Liver (tissue), 9 donors: ENCODE measurements around the gene TUBGCP4. TPM values are rescaled to one million over a fixed set of nuclear protein-coding genes. Genes with fewer than 3 reads are reported as not detected.

Experiments used
- DNase-seq: peaks from one replicate; pipeline ENCODE4 v3.0.0-alpha.2; 2017; ENCODE audit warnings: low spot score
- H3K27ac ChIP-seq, 2 donors: one replicate each; pipeline ENCODE4 v1.7.0; 2013; ENCODE audit warnings: inconsistent platforms in 2 of 2, low read length in 2 of 2, control low read depth in 1 of 2, low read depth in 1 of 2, mild to moderate bottlenecking in 1 of 2
- H3K27me3 ChIP-seq, 4 donors: one replicate each; pipeline versions ENCODE4 v1.6.1 to v1.7.0; 2013; ENCODE audit warnings: low read length in 3 of 4, inconsistent platforms in 1 of 4, mild to moderate bottlenecking in 1 of 4, moderate library complexity in 1 of 4; ENCODE audit not compliant: control insufficient read depth in 4 of 4, insufficient read depth in 4 of 4
- H3K36me3 ChIP-seq, 4 donors: one replicate each; pipeline versions ENCODE4 v1.6.1 to v1.7.0; 2013; ENCODE audit warnings: low read length in 3 of 4, mild to moderate bottlenecking in 3 of 4, low read depth in 1 of 4, moderate library complexity in 1 of 4; ENCODE audit not compliant: control insufficient read depth in 4 of 4, insufficient read depth in 3 of 4
- H3K4me1 ChIP-seq, 4 donors: one replicate each; pipeline versions ENCODE4 v1.6.1 to v1.7.0; 2013; ENCODE audit warnings: low read length in 3 of 4, mild to moderate bottlenecking in 3 of 4, moderate library complexity in 1 of 4; ENCODE audit not compliant: control insufficient read depth in 4 of 4, insufficient read depth in 4 of 4
- H3K4me3 ChIP-seq, 3 donors: one replicate each; pipeline versions ENCODE4 v1.6.1 to v1.7.0; 2013; ENCODE audit warnings: low read length in 3 of 3, control low read depth in 1 of 3, low read depth in 1 of 3, mild to moderate bottlenecking in 1 of 3
- H3K9ac ChIP-seq, 2 donors: one replicate each; pipeline ENCODE4 v1.7.0; 2013; ENCODE audit warnings: low read length in 2 of 2, mild to moderate bottlenecking in 2 of 2, moderate library complexity in 2 of 2, control low read depth in 1 of 2, low read depth in 1 of 2
- H3K9me3 ChIP-seq, 4 donors: one replicate each; pipeline versions ENCODE4 v1.6.1 to v1.7.0; 2013; ENCODE audit warnings: low read length in 3 of 4; ENCODE audit not compliant: control insufficient read depth in 4 of 4
- CTCF ChIP-seq: fragments of 150-350 bp; IDR thresholded peaks from 2 replicates; pipeline ENCODE4 v1.5.1; 2017; ENCODE audit warnings: improper control_type of control experiment, low read depth, low read length; ENCODE audit not compliant: missing input control
- EGR1 ChIP-seq, 2 donors: IDR thresholded peaks; 2 replicates each; pipeline ENCODE4 v1.6.1; 2016 to 2018; ENCODE audit warnings: antibody characterized with exemption in 2 of 2, low read depth in 2 of 2
- FOXA1 ChIP-seq: IDR thresholded peaks from 2 replicates; pipeline ENCODE4 v1.6.1; 2016; ENCODE audit warnings: antibody characterized with exemption
- FOXA2 ChIP-seq: IDR thresholded peaks from 2 replicates; pipeline ENCODE4 v1.6.1; 2016; ENCODE audit warnings: antibody characterized with exemption
- GABPA ChIP-seq, 2 donors: IDR thresholded peaks in 1 of 2; conservative IDR thresholded peaks in 1 of 2; 2 replicates each; pipeline ENCODE4 v1.6.1; 2016; ENCODE audit warnings: antibody characterized with exemption in 2 of 2, mild to moderate bottlenecking in 1 of 2, moderate library complexity in 1 of 2
- HNF4A ChIP-seq, 2 donors: conservative IDR thresholded peaks; 2 replicates each; pipeline ENCODE4 v1.6.1; 2016; ENCODE audit warnings: antibody characterized with exemption in 2 of 2, mild to moderate bottlenecking in 2 of 2
- HNF4G ChIP-seq: IDR thresholded peaks from 2 replicates; pipeline ENCODE4 v1.6.1; 2016; ENCODE audit warnings: antibody characterized with exemption
- JUND ChIP-seq, 2 donors: IDR thresholded peaks; 2 replicates each; pipeline ENCODE4 v1.6.1; 2016; ENCODE audit warnings: antibody characterized with exemption in 2 of 2
- MAX ChIP-seq: IDR thresholded peaks from 2 replicates; pipeline ENCODE4 v1.6.1; 2016; ENCODE audit warnings: antibody characterized with exemption
- NR2F2 ChIP-seq: IDR thresholded peaks from 2 replicates; pipeline ENCODE4 v1.6.1; 2016; ENCODE audit warnings: antibody characterized with exemption
- RAD21 ChIP-seq, 2 donors: IDR thresholded peaks; 2 replicates each; pipeline ENCODE4 v1.6.1; 2016; ENCODE audit warnings: antibody characterized with exemption in 2 of 2, mild to moderate bottlenecking in 2 of 2
- REST ChIP-seq: IDR thresholded peaks from 2 replicates; pipeline ENCODE4 v1.6.1; 2016; ENCODE audit warnings: antibody characterized with exemption, mild to moderate bottlenecking
- RXRA ChIP-seq, 2 donors: IDR thresholded peaks; 2 replicates each; pipeline ENCODE4 v1.6.1; 2017 to 2018; ENCODE audit warnings: antibody characterized with exemption in 2 of 2, mild to moderate bottlenecking in 1 of 2
- SP1 ChIP-seq: IDR thresholded peaks from 2 replicates; pipeline ENCODE4 v1.6.1; 2018; ENCODE audit warnings: antibody characterized with exemption, mild to moderate bottlenecking
- TAF1 ChIP-seq: conservative IDR thresholded peaks from 2 replicates; pipeline ENCODE4 v1.6.1; 2016; ENCODE audit warnings: antibody characterized with exemption, mild to moderate bottlenecking
- YY1 ChIP-seq: IDR thresholded peaks from 2 replicates; pipeline ENCODE4 v1.6.1; 2016; ENCODE audit warnings: antibody characterized with exemption, mild to moderate bottlenecking
- ZBTB33 ChIP-seq: IDR thresholded peaks from 2 replicates; pipeline ENCODE4 v1.6.1; 2016; ENCODE audit warnings: antibody characterized with exemption
- WGBS: extraction: QIAGEN DNeasy Blood & Tissue Kit; methylation state at CpG from one replicate; pipeline ENCODE4 v1.1.7; 2013; 5-methylcytosine and 5-hydroxymethylcytosine counted together
- polyA plus RNA-seq, 2 donors: library from polyadenylated mRNA; stranded (reverse) in 1 of 2; unstranded in 1 of 2; fragments of 200-250 nt in 1 of 2; fragments of >200 nt in 1 of 2; fragmentation: Nextera tagmentation in 1 of 2; extraction: Ambion mirVana in 1 of 2; gene quantifications; one replicate each; pipeline versions ENCODE4 v1.2.1 to v1.2.3, GENCODE V29; 2013 to 2015
- total RNA-seq, 2 donors: library from RNA; depleted of rRNA; stranded (reverse); fragments of >200 nt; gene quantifications; one replicate each; pipeline ENCODE4 v1.2.3, GENCODE V29; 2014
- TF ChIP-seq, protein P1 (sequence below): IDR thresholded peaks from 2 replicates; pipeline ENCODE4 v1.6.1; 2016; ENCODE audit warnings: antibody characterized with exemption
- donor health status: healthy.
- donor health status: healthy.
- donor health status: healthy.
- donor health status: healthy.
- donor health status: healthy.

Gene TUBGCP4
- total and polyA plus RNA-seq, 4 donors, result 4.6 to 20.5 (median 12.4) TPM

- no peak for DNase-seq
- Histone ChIP-seq H3K27me3 (no peaks in the 10 kb centered on the region), H3K36me3 (peaks cover 4 to 86% (median 61%) of the 10 kb centered on the region in 4 donors), H3K4me3 (no peak overlapping the region), H3K27ac (no peak overlapping the region), H3K9ac (no peak overlapping the region), H3K9me3 (no peaks in the 10 kb centered on the region), H3K4me1 (peaks cover 0 to 8% (median 6%) of the 10 kb centered on the region in 4 donors)
- 91% methylated on average over 3 of the region's 3 CpGs for WGBS
- TF ChIP-seq ZBTB33 (no peak), EGR1 (IDR thresholded peaks at IDR 0.05; ENCODE audit: low read depth in 2 of 2) (no peak), GABPA (IDR thresholded peaks at IDR 0.05 in 1 of 2, conservative IDR thresholded peaks at IDR 0.05 in 1 of 2) (no peak), TAF1 (no peak), FOXA1 (no peak), FOXA2 (no peak), RAD21 (IDR thresholded peaks at IDR 0.05) (no peak), NR2F2 (no peak), HNF4A (conservative IDR thresholded peaks at IDR 0.05) (no peak), HNF4G (no peak), JUND (IDR thresholded peaks at IDR 0.05) (no peak), CTCF (no peak), REST (no peak), MAX (no peak), YY1 (no peak), SP1 (no peak), RXRA (IDR thresholded peaks at IDR 0.05) (no peak)
- TF ChIP-seq, protein P1, sequence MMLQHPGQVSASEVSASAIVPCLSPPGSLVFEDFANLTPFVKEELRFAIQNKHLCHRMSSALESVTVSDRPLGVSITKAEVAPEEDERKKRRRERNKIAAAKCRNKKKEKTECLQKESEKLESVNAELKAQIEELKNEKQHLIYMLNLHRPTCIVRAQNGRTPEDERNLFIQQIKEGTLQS, result no peak
Measured at GRCh38 chr15:43402255-43402654, 31.4 kb downstream of the TUBGCP4 start.
